Endodermal cell (in vitro differentiated cells): ENCODE data around the gene PHKB. TPM values are rescaled to one million over a fixed set of nuclear protein-coding genes. Genes with fewer than 3 reads are reported as not detected.

Source experiments
- DNase-seq: peaks from one replicate; pipeline ENCODE4 v3.0.0-alpha.2; 2017
- H3K27ac ChIP-seq: 2 replicates; pipeline ENCODE4 v1.5.1; 2013; ENCODE audit warnings: mild to moderate bottlenecking, low read depth, low read length, moderate library complexity
- H3K27me3 ChIP-seq: 2 replicates; pipeline ENCODE4 v1.6.1; 2013; ENCODE audit warnings: mild to moderate bottlenecking, low read length, moderate library complexity; ENCODE audit not compliant: insufficient read depth, control insufficient read depth, poor library complexity, severe bottlenecking
- H3K36me3 ChIP-seq: 2 replicates; pipeline ENCODE4 v1.7.0; 2013; ENCODE audit warnings: mild to moderate bottlenecking, low read length, moderate library complexity; ENCODE audit not compliant: control insufficient read depth, insufficient read depth
- H3K4me1 ChIP-seq: one replicate; pipeline ENCODE4 v1.7.0; 2013; ENCODE audit warnings: low read length; ENCODE audit not compliant: control insufficient read depth, insufficient read depth
- H3K4me3 ChIP-seq: 2 replicates; pipeline ENCODE4 v1.5.1; 2013; ENCODE audit warnings: mild to moderate bottlenecking, low read length, moderate library complexity
- H3K9ac ChIP-seq: 2 replicates; pipeline ENCODE4 v1.6.1; 2013; ENCODE audit warnings: mild to moderate bottlenecking, low read length, moderate library complexity; ENCODE audit not compliant: poor library complexity, severe bottlenecking; ENCODE audit errors: extremely low read depth
- H3K9me3 ChIP-seq: 2 replicates; pipeline ENCODE4 v1.6.1; 2013; ENCODE audit warnings: mild to moderate bottlenecking, low read length, moderate library complexity; ENCODE audit not compliant: control insufficient read depth
- H3K27ac Mint-ChIP-seq: 2 replicates; pipeline ENCODE4 v1.8.0; 2020; ENCODE audit warnings: mixed read lengths
- H3K27me3 Mint-ChIP-seq: 2 replicates; pipeline ENCODE4 v1.8.0; 2021; ENCODE audit warnings: mild to moderate bottlenecking, mixed read lengths; ENCODE audit not compliant: insufficient read depth
- H3K36me3 Mint-ChIP-seq: 2 replicates; pipeline ENCODE4 v1.8.0; 2020; ENCODE audit warnings: low read depth, mixed read lengths
- H3K4me1 Mint-ChIP-seq: 2 replicates; pipeline ENCODE4 v1.8.0; 2020; ENCODE audit warnings: mixed read lengths
- H3K4me3 Mint-ChIP-seq: 2 replicates; pipeline ENCODE4 v1.8.0; 2020; ENCODE audit warnings: mild to moderate bottlenecking, moderate library complexity, mixed read lengths
- H3K9me3 Mint-ChIP-seq: 2 replicates; pipeline ENCODE4 v1.8.0; 2020; ENCODE audit warnings: mild to moderate bottlenecking, mixed read lengths
- WGBS, 2 experiments: methylation state at CpG; one replicate each; pipeline versions ENCODE4 v1.1.5 to v1.1.7; 2013; ENCODE audit warnings: missing lambda C conversion rate in 2 of 2, mixed read lengths in 1 of 2; ENCODE audit not compliant: insufficient coverage in 1 of 2, insufficient read length in 1 of 2; 5-methylcytosine and 5-hydroxymethylcytosine counted together
- total RNA-seq, 2 donors: library from RNA; stranded (reverse); fragmentation: NEBNext Ultra II Directional in 1 of 2; extraction: Animal tissue kit (Norgen Biotek cat#: 25700) in 1 of 2; gene quantifications; 2 replicates in 1 of 2; 3 replicates in 1 of 2; pipeline ENCODE4 v1.2.1, GENCODE V29; 2021
- TF ChIP-seq, protein P1 (sequence below): fragments of 200-600 bp; sonication (generic); conservative IDR thresholded peaks from 2 replicates; pipeline ENCODE4 v1.5.0; 2021; ENCODE audit warnings: antibody characterized with exemption, mild to moderate bottlenecking

The PHKB gene
- total RNA-seq, 2 donors from 2014 or later, result 51.0 to 71.8 TPM

DNA sequence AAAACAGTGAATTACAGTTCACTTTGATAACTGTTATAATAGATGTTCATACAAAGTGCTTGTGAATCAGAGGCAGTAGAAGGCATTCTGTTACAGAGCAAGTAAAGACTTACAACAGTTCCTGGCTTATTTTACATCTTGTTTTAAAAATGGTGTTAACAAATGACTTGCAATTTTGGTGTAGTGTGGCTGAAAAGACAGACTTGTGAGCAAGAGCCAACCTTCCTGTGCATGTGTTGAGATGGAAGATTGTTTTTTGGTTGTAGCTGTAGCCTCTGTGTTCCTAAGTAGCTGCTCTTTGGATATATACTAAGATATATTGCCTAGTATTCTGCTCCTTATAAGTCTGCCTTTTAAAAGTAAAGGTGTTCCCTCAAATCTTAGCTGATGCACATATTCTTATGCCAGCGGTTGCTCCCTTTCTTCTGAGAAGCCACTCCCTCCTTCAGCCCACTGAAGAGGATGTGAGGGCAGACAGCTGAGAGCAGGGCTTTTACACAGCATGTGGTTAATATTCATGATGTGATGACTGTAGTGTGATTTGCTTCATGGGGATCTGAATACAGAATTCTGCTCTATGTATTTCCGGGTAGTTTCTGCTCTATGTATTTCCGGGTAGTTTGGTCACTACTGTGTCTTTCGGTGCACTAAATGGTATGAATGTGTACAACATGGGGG, 182.3 kb downstream of the PHKB start:
- 91 to 100% methylated on average over 1 to 4 of the region's 4 CpGs for WGBS, 2 experiments
- H3K9me3 ChIP-seq, result no peaks in the 10 kb centered on the region
- no peak overlapping the region for H3K9ac ChIP-seq
- H3K36me3 Mint-ChIP-seq, result peaks cover 7% of the 10 kb centered on the region
- no peak overlapping the region for H3K4me3 Mint-ChIP-seq
- H3K4me1 ChIP-seq, result no peaks in the 10 kb centered on the region
- no peaks in the 10 kb centered on the region for H3K4me1 Mint-ChIP-seq
- H3K9me3 Mint-ChIP-seq, result peaks cover 2% of the 10 kb centered on the region
- peaks cover 18% of the 10 kb centered on the region for H3K36me3 ChIP-seq
- no peaks in the 10 kb centered on the region for H3K27me3 ChIP-seq
- peak overlapping the region; percentile 0 for H3K27ac Mint-ChIP-seq
- H3K4me3 ChIP-seq, result no peak overlapping the region
- H3K27ac ChIP-seq, result no peak overlapping the region
- TF ChIP-seq, protein P1, sequence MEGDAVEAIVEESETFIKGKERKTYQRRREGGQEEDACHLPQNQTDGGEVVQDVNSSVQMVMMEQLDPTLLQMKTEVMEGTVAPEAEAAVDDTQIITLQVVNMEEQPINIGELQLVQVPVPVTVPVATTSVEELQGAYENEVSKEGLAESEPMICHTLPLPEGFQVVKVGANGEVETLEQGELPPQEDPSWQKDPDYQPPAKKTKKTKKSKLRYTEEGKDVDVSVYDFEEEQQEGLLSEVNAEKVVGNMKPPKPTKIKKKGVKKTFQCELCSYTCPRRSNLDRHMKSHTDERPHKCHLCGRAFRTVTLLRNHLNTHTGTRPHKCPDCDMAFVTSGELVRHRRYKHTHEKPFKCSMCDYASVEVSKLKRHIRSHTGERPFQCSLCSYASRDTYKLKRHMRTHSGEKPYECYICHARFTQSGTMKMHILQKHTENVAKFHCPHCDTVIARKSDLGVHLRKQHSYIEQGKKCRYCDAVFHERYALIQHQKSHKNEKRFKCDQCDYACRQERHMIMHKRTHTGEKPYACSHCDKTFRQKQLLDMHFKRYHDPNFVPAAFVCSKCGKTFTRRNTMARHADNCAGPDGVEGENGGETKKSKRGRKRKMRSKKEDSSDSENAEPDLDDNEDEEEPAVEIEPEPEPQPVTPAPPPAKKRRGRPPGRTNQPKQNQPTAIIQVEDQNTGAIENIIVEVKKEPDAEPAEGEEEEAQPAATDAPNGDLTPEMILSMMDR, result no peak
- no peaks in the 10 kb centered on the region for H3K27me3 Mint-ChIP-seq
- no peak for DNase-seq

DNA sequence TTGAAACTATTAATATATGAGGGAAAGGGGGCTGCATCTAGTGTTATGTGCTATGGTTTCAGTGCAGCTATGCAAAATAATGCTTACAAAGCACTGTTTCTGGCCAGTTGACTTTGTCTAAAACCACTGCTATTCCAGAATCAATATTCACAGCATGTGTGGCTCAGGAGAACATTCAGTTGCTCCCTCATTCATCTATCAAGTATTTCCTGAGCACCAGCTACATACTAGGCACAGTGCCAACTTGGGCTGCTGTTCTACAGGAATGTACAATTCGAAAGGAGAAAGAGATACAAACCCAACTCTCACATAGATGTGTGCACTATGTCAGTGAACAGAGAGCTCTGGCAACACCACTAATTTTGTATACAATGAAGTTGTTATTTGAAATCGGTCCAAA, 183.0 kb downstream of the PHKB start:
- H3K27ac Mint-ChIP-seq, result no peak overlapping the region
- Histone ChIP-seq H3K27me3 (no peaks in the 10 kb centered on the region), H3K9ac (no peak overlapping the region), H3K27ac (no peak overlapping the region), H3K36me3 (peaks cover 25% of the 10 kb centered on the region), H3K4me1 (no peaks in the 10 kb centered on the region), H3K9me3 (no peaks in the 10 kb centered on the region), H3K4me3 (no peak overlapping the region)
- no peak for DNase-seq
- no peaks in the 10 kb centered on the region for H3K27me3 Mint-ChIP-seq
- TF ChIP-seq, protein P1, result no peak
- H3K4me3 Mint-ChIP-seq, result no peak overlapping the region
- H3K36me3 Mint-ChIP-seq, result peaks cover 10% of the 10 kb centered on the region
- H3K9me3 Mint-ChIP-seq, result peaks cover 2% of the 10 kb centered on the region
- 97% methylated on average over 2 of the region's 2 CpGs; no CpG with 5 or more reads in 1 of the 2 experiments for WGBS, 2 experiments
- H3K4me1 Mint-ChIP-seq, result no peaks in the 10 kb centered on the region

DNA sequence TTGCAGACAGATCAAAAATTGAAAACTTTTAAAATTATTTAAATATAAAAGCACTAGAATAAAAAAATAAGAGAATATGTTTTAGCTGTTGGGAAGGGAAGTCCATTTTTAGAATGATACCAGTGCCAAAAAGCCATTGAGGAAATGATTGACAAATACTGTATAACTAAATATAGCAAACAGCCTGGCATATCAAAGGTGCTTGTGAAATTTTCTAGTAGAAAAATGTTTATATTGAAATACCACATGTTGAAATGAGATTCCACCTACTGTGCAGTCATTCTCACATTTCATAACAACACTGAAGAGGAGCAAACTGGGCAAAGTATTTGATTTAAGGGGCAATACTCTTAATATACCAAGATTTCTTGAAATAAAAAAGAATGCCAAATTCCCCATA, 183.5 kb downstream of the PHKB start:
- peaks cover 26% of the 10 kb centered on the region for H3K36me3 ChIP-seq
- Mint-ChIP-seq H3K27me3 (no peaks in the 10 kb centered on the region), H3K36me3 (peaks cover 10% of the 10 kb centered on the region), H3K4me3 (no peak overlapping the region), H3K4me1 (no peaks in the 10 kb centered on the region), H3K9me3 (peaks cover 2% of the 10 kb centered on the region), H3K27ac (no peak overlapping the region)
- DNase-seq, result no peak
- no peaks in the 10 kb centered on the region for H3K9me3 ChIP-seq
- TF ChIP-seq, protein P1, result no peak
- H3K9ac ChIP-seq, result no peak overlapping the region
- H3K4me3 ChIP-seq, result no peak overlapping the region
- no peak overlapping the region for H3K27ac ChIP-seq
- no peaks in the 10 kb centered on the region for H3K27me3 ChIP-seq
- no peaks in the 10 kb centered on the region for H3K4me1 ChIP-seq
